Keratinocyte (primary cell): ENCODE data around the gene GRM7. TPM values are rescaled to one million over a fixed set of nuclear protein-coding genes. Genes with fewer than 3 reads are reported as not detected.

Source experiments
- DNase-seq: peaks from one replicate; pipeline ENCODE4 v3.0.0-alpha.2; 2011; ENCODE audit warnings: low read depth, missing footprints, low spot score
- FAIRE-seq: peaks from 2 replicates; lab custom pipeline; 2011; peaks lifted over from hg19 to GRCh38; lab: Jason Lieb, UNC
- H2AFZ ChIP-seq: 2 replicates; pipeline ENCODE4 v1.6.0; 2012; ENCODE audit warnings: low read length, control low read depth, inconsistent platforms; ENCODE audit not compliant: control insufficient read depth
- H3K27ac ChIP-seq: 2 replicates; pipeline ENCODE4 v1.5.1; 2011; ENCODE audit warnings: low read length; ENCODE audit not compliant: control insufficient read depth, insufficient read depth
- H3K27me3 ChIP-seq: 3 replicates; pipeline ENCODE4 v1.6.0; 2011; ENCODE audit warnings: low read length; ENCODE audit not compliant: control insufficient read depth, insufficient read depth; ENCODE audit errors: extremely low read depth
- H3K36me3 ChIP-seq, 2 experiments: 2 replicates in 1 of 2; 3 replicates in 1 of 2; pipeline ENCODE4 v1.5.1; 2011; ENCODE audit warnings: low read length in 2 of 2, mild to moderate bottlenecking in 1 of 2; ENCODE audit not compliant: control insufficient read depth in 2 of 2, insufficient read depth in 2 of 2; ENCODE audit errors: extremely low read depth in 1 of 2
- H3K4me1 ChIP-seq: 3 replicates; pipeline ENCODE4 v1.5.1; 2011; ENCODE audit warnings: low read length; ENCODE audit not compliant: control insufficient read depth, insufficient read depth; ENCODE audit errors: extremely low read depth
- H3K4me2 ChIP-seq: 3 replicates; pipeline ENCODE4 v1.6.0; 2011; ENCODE audit warnings: low read depth, low read length; ENCODE audit not compliant: control insufficient read depth, insufficient read depth; ENCODE audit errors: extremely low read depth
- H3K4me3 ChIP-seq, 3 experiments: fragments of 200-600 bp in 1 of 3; sonication (generic) in 1 of 3; 2 replicates in 2 of 3; 3 replicates in 1 of 3; pipeline ENCODE4 v1.5.1; 2011 to 2016; ENCODE audit warnings: low read length in 3 of 3, mild to moderate bottlenecking in 3 of 3, control low read depth in 2 of 3, inconsistent platforms in 1 of 3, low read depth in 1 of 3, mixed read lengths in 1 of 3, mixed run types in 1 of 3, moderate library complexity in 1 of 3; ENCODE audit not compliant: control insufficient read depth in 2 of 3, insufficient read depth in 2 of 3; ENCODE audit errors: extremely low read depth in 1 of 3
- H3K79me2 ChIP-seq: 2 replicates; pipeline ENCODE4 v1.6.0; 2012; ENCODE audit warnings: low read length; ENCODE audit not compliant: control insufficient read depth, insufficient read depth
- H3K9ac ChIP-seq: 3 replicates; pipeline ENCODE4 v1.6.0; 2011; ENCODE audit warnings: low read length; ENCODE audit not compliant: control insufficient read depth, insufficient read depth; ENCODE audit errors: extremely low read depth
- H3K9me1 ChIP-seq: 3 replicates; pipeline ENCODE4 v1.6.0; 2011; ENCODE audit warnings: low read length; ENCODE audit not compliant: control insufficient read depth, insufficient read depth; ENCODE audit errors: extremely low read depth
- H3K9me3 ChIP-seq: 2 replicates; pipeline ENCODE4 v1.5.1; 2012; ENCODE audit warnings: low read depth, low read length; ENCODE audit not compliant: control insufficient read depth
- H4K20me1 ChIP-seq: 3 replicates; pipeline ENCODE4 v1.6.0; 2011; ENCODE audit warnings: low read length; ENCODE audit not compliant: control insufficient read depth, insufficient read depth; ENCODE audit errors: extremely low read depth
- CTCF ChIP-seq, 3 experiments: IDR thresholded peaks in 1 of 3; conservative IDR thresholded peaks in 1 of 3; optimal IDR thresholded peaks in 1 of 3; 2 replicates in 2 of 3; 3 replicates in 1 of 3; pipeline versions ENCODE3 to v1.5.1; 2011; ENCODE audit warnings: low read length in 3 of 3, mild to moderate bottlenecking in 3 of 3, moderate library complexity in 2 of 3, control low read depth in 1 of 3, inconsistent platforms in 1 of 3; ENCODE audit not compliant: insufficient read depth in 2 of 3; ENCODE audit errors: extremely low read depth in 1 of 3
- EZH2 ChIP-seq: IDR thresholded peaks from one replicate; pipeline ENCODE4 v1.6.1; 2012; ENCODE audit warnings: inconsistent platforms, mild to moderate bottlenecking, low read length, moderate library complexity
- dilution Hi-C: fragments of 300-500 bp; cut with MboI; formaldehyde crosslinking; loops from one replicate; pipeline ENCODE4 v1.7.0; 2020; ENCODE audit warnings: low sequenced_read_pairs; ENCODE audit not compliant: extremely low pct_ligation_motif_present
- polyA plus RNA-seq, 5 experiments: library from polyadenylated mRNA; depleted of rRNA in 3 of 5; stranded (reverse) in 3 of 5; stranded (forward) in 1 of 5; unstranded in 1 of 5; fragments of >200 nt; gene quantifications; 1 replicate in 1 of 5; 2 replicates in 3 of 5; 3 replicates in 1 of 5; pipeline versions ENCODE4 v1.2.1 to v1.2.3, GENCODE V29; 2011 to 2012; ENCODE audit warnings: missing spikeins in 2 of 5, low read depth in 1 of 5, low replicate concordance in 1 of 5

GRM7 gene
- polyA plus RNA-seq, 1 donor (not counting 4 experiments of a cell fraction or from before 2014, with no cell fraction given) = not detected

GRCh38 chr3:7744850-7745249 lies 883.9 kb downstream of the GRM7 start:
- TF ChIP-seq EZH2 (no peak), CTCF (optimal IDR thresholded peaks at IDR 0.05 in 1 of 3, IDR thresholded peaks at IDR 0.05 in 1 of 3, conservative IDR thresholded peaks at IDR 0.05 in 1 of 3; ENCODE audit: extremely low read depth in 1 of 3, insufficient read depth in 2 of 3, low read length in 3 of 3) (no peak)
- no peaks in the 10 kb centered on the region for H4K20me1 ChIP-seq
- H3K9me3 ChIP-seq = no peaks in the 10 kb centered on the region
- H3K9ac ChIP-seq = no peak overlapping the region
- no peak overlapping the region for H3K4me3 ChIP-seq
- no peaks in the 10 kb centered on the region for H3K79me2 ChIP-seq
- FAIRE-seq = no peak
- DNase-seq = no peak
- H2AFZ ChIP-seq = no peak overlapping the region
- dilution Hi-C loops = no loop called here
- H3K4me1 ChIP-seq = no peaks in the 10 kb centered on the region
- H3K27me3 ChIP-seq = no peaks in the 10 kb centered on the region
- H3K9me1 ChIP-seq = no peaks in the 10 kb centered on the region
- H3K4me2 ChIP-seq = no peak overlapping the region
- H3K27ac ChIP-seq = no peak overlapping the region
- no peaks in the 10 kb centered on the region for H3K36me3 ChIP-seq

DNA sequence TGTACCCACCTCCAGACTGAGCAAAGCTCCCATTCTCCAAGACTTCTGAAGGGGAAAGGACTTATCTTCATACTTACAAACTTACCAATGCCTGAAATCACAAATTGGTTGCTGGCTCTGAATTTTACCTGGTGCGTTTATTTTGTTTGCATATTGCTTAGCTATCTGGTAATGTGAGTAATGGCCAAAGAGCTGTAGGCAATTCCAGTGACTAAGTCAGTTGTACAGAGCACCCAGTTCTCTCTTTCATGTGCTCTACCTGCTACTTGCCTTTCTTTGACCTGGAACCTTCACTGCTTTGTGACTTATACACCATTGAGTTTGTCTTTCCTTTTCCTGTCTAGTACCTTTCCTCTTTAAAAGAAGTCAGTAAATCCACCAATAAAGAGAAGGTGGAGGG lies 884.8 kb downstream of the GRM7 start:
- no peaks in the 10 kb centered on the region for H4K20me1 ChIP-seq
- no peaks in the 10 kb centered on the region for H3K36me3 ChIP-seq
- DNase-seq = no peak
- dilution Hi-C loops = no loop called here
- no peak overlapping the region for H3K4me3 ChIP-seq
- H3K27ac ChIP-seq = no peak overlapping the region
- no peaks in the 10 kb centered on the region for H3K27me3 ChIP-seq
- H3K9me3 ChIP-seq = no peaks in the 10 kb centered on the region
- TF ChIP-seq CTCF (optimal IDR thresholded peaks at IDR 0.05 in 1 of 3, IDR thresholded peaks at IDR 0.05 in 1 of 3, conservative IDR thresholded peaks at IDR 0.05 in 1 of 3; ENCODE audit: extremely low read depth in 1 of 3, insufficient read depth in 2 of 3, low read length in 3 of 3) (no peak), EZH2 (no peak)
- FAIRE-seq = no peak
- no peak overlapping the region for H3K4me2 ChIP-seq
- H2AFZ ChIP-seq = no peak overlapping the region
- no peaks in the 10 kb centered on the region for H3K79me2 ChIP-seq
- no peaks in the 10 kb centered on the region for H3K4me1 ChIP-seq
- no peak overlapping the region for H3K9ac ChIP-seq
- H3K9me1 ChIP-seq = no peaks in the 10 kb centered on the region
